RPMI8226 (cell line): ENCODE measurements around the gene PTPN5.
"Not testable (repeated sequence)": the region's sequence is repeated elsewhere in the genome, so short reads cannot be mapped to it uniquely, and the experiment has no call there.

ENCODE experiments used
- DNase-seq: peaks from one replicate; pipeline ENCODE4 v3.0.0-alpha.2; 2015

Gene PTPN5

GRCh38 chr11:18791207-18791968 is at the start of gene PTPN5:
Gene PTPN5 (minus strand): TSS chr11:18791798. CDS start chr11:18771958, 19,840 bp downstream.
- DNase-seq = no peak

- DNase-seq = no peak
Observed at GRCh38 chr11:18836417-18836816, 44.8 kb upstream of the PTPN5 start.

GRCh38 chr11:18834754-18835466 is 43.3 kb upstream of the PTPN5 start:
- DNase-seq = no peak

- DNase-seq = not testable (repeated sequence)
Observed at GRCh38 chr11:18820160-18820559, 28.6 kb upstream of the PTPN5 start.

GRCh38 chr11:18804199-18804999 is 12.8 kb upstream of the PTPN5 start:
- no peak for DNase-seq

GRCh38 chr11:18802381-18803257 is 11.0 kb upstream of the PTPN5 start:
- DNase-seq = peak; percentile 41

- no peak for DNase-seq
Observed at GRCh38 chr11:18798799-18799469, 7.3 kb upstream of the PTPN5 start.

GRCh38 chr11:18794956-18795355 is 3.4 kb upstream of the PTPN5 start:
- no peak for DNase-seq

GRCh38 chr11:18792827-18793226 is 1.2 kb upstream of the PTPN5 start:
- DNase-seq = no peak

- no peak for DNase-seq
Observed at GRCh38 chr11:18791969-18792628, 501 bp upstream of the PTPN5 start.

GRCh38 chr11:18790883-18791206 is 753 bp downstream of the PTPN5 start:
- DNase-seq = no peak

- DNase-seq = no peak
Observed at GRCh38 chr11:18789942-18790341, 1.7 kb downstream of the PTPN5 start.

- DNase-seq = no peak
Observed at GRCh38 chr11:18785411-18785810, 6.2 kb downstream of the PTPN5 start.

- no peak for DNase-seq
Observed at GRCh38 chr11:18780896-18781295, 10.7 kb downstream of the PTPN5 start.

- no peak for DNase-seq
Observed at GRCh38 chr11:18780329-18780728, 11.3 kb downstream of the PTPN5 start.

GRCh38 chr11:18778468-18778867 is 13.1 kb downstream of the PTPN5 start:
- DNase-seq = no peak

GRCh38 chr11:18776324-18776723 is 15.3 kb downstream of the PTPN5 start:
- no peak for DNase-seq

GRCh38 chr11:18775492-18776292 is 15.9 kb downstream of the PTPN5 start:
- peak; percentile 61 for DNase-seq

GRCh38 chr11:18774801-18775200 is 16.8 kb downstream of the PTPN5 start:
- no peak for DNase-seq

- no peak for DNase-seq
Observed at GRCh38 chr11:18773681-18774080, 17.9 kb downstream of the PTPN5 start.

- DNase-seq = no peak
Observed at GRCh38 chr11:18773104-18773503, 18.5 kb downstream of the PTPN5 start.
